SK-N-MC (cell line): Measurements from ENCODE around the gene PAIP1.

Source experiments
- DNase-seq: peaks from one replicate; pipeline ENCODE4 v3.0.0-alpha.2; 2011; ENCODE audit warnings: low read depth, low spot score
- H3K27ac ChIP-seq: fragments of 200-600 bp; sonication (generic); 2 replicates; pipeline ENCODE4 v1.5.1; 2016; ENCODE audit warnings: mixed run types
- H3K36me3 ChIP-seq: fragments of 200-600 bp; sonication (generic); 2 replicates; pipeline ENCODE4 v1.6.1; 2017; ENCODE audit warnings: antibody characterized with exemption, low read length, mixed read lengths; ENCODE audit not compliant: insufficient read depth
- H3K4me3 ChIP-seq: fragments of 200-600 bp; sonication (generic); 2 replicates; pipeline ENCODE4 v1.5.1; 2016
- H3K9ac ChIP-seq: fragments of 200-600 bp; sonication (generic); 2 replicates; pipeline ENCODE4 v1.8.0; 2017; ENCODE audit warnings: mixed run types, mixed read lengths; ENCODE audit not compliant: insufficient read length
- H3K9me3 ChIP-seq: fragments of 200-600 bp; sonication (generic); 2 replicates; pipeline ENCODE4 v1.6.1; 2017; ENCODE audit warnings: low read depth, mild to moderate bottlenecking, antibody characterized with exemption, low read length, moderate library complexity, mixed read lengths
- EZH2 ChIP-seq: fragments of 200-600 bp; sonication (generic); IDR thresholded peaks from one replicate; pipeline ENCODE4 v1.6.1; 2017; ENCODE audit warnings: antibody characterized with exemption
- FOXP2 ChIP-seq: optimal IDR thresholded peaks from 2 replicates; pipeline ENCODE3; 2011; ENCODE audit warnings: mild to moderate bottlenecking, moderate library complexity; ENCODE audit not compliant: insufficient read depth; ENCODE audit errors: extremely low read length, control extremely low read depth
- POLR2AphosphoS5 ChIP-seq: IDR thresholded peaks from 2 replicates; pipeline ENCODE4 v1.6.1; 2012; ENCODE audit warnings: mild to moderate bottlenecking, low read depth, low read length, borderline replicate concordance

Gene PAIP1

GRCh38 chr5:43485406-43485805 lies 71.5 kb downstream of the PAIP1 start:
- DNase-seq, result no peak
- peaks cover 28% of the 10 kb centered on the region for H3K36me3 ChIP-seq
- no peak overlapping the region for H3K4me3 ChIP-seq
- H3K9ac ChIP-seq, result no peak overlapping the region
- TF ChIP-seq POLR2AphosphoS5, result no peak
- TF ChIP-seq FOXP2, result no peak
- no peak for TF ChIP-seq EZH2
- no peak overlapping the region for H3K27ac ChIP-seq
- H3K9me3 ChIP-seq, result no peaks in the 10 kb centered on the region

GRCh38 chr5:43484106-43484849 lies 72.6 kb downstream of the PAIP1 start:
- Histone ChIP-seq H3K27ac (peak overlapping the region; percentile 96), H3K4me3 (peak overlapping the region; percentile 91), H3K9me3 (no peaks in the 10 kb centered on the region), H3K9ac (peak overlapping the region; percentile 94), H3K36me3 (peaks cover 16% of the 10 kb centered on the region)
- DNase-seq, result peak; percentile 45
- TF ChIP-seq FOXP2 (no peak), EZH2 (no peak), POLR2AphosphoS5 (no peak)

- H3K9me3 ChIP-seq, result no peaks in the 10 kb centered on the region
- H3K27ac ChIP-seq, result peak within 1 kb of the TSS; percentile 96
- H3K9ac ChIP-seq, result peak within 1 kb of the TSS; percentile 94
- H3K36me3 ChIP-seq, result peaks cover 8% of the 10 kb centered on the region
- TF ChIP-seq FOXP2 (peak; percentile 30), EZH2 (no peak), POLR2AphosphoS5 (peak; percentile 96)
- peak within 1 kb of the TSS; percentile 91 for H3K4me3 ChIP-seq
- peak; percentile 40 for DNase-seq
Measured at GRCh38 chr5:43483298-43484105, 73.4 kb downstream of the PAIP1 start, which contains the start of gene TMEM267. Gene TMEM267 (minus strand): TSS chr5:43483865. CDS start chr5:43453969, 29,896 bp downstream.

- Histone ChIP-seq H3K27ac (peak overlapping the region; percentile 96), H3K4me3 (peak overlapping the region; percentile 91), H3K9me3 (no peaks in the 10 kb centered on the region), H3K9ac (peak overlapping the region; percentile 94), H3K36me3 (peaks cover under 1% of the 10 kb centered on the region; the same call in 1 of the 2 replicates)
- TF ChIP-seq EZH2 (no peak), POLR2AphosphoS5 (no peak), FOXP2 (no peak)
- DNase-seq, result peak; percentile 56
Measured at GRCh38 chr5:43482490-43483297, 74.2 kb downstream of the PAIP1 start.
